Measurements from ENCODE around the gene TRIM14. TPM values are rescaled to one million over a fixed set of nuclear protein-coding genes. Genes with fewer than 3 reads are reported as not detected.
"Not testable (repeated sequence)": the region's sequence is repeated elsewhere in the genome, so short reads cannot be mapped to it uniquely, and the experiment has no call there.

The TRIM14 gene
- total and polyA plus RNA-seq, 7 donors: 0.13 to 2.5 (median 0.79) TPM

- Histone ChIP-seq H3K27ac (no peak overlapping the region), H3K9me3 (no peaks in the 10 kb centered on the region), H3K4me3 (no peak overlapping the region), H3K27me3 (ENCODE audit: insufficient read depth in 3 of 3, low read length in 2 of 3) (no peaks in the 10 kb centered on the region), H3K4me1 (no peaks in the 10 kb centered on the region), H3K36me3 (ENCODE audit: insufficient read depth in 1 of 2, low read depth in 1 of 2) (peaks cover 4 to 76% of the 10 kb centered on the region in 2 donors)
- intact Hi-C loops (cut with DNase I): no loop called here
- DNase-seq (no peak), ATAC-seq (peak; percentile 49 to 87 (median 64))
- WGBS, 3 donors: 72 to 76% (median 74%) methylated on average over 6 of the region's 6 CpGs
- TF ChIP-seq, protein P1, sequence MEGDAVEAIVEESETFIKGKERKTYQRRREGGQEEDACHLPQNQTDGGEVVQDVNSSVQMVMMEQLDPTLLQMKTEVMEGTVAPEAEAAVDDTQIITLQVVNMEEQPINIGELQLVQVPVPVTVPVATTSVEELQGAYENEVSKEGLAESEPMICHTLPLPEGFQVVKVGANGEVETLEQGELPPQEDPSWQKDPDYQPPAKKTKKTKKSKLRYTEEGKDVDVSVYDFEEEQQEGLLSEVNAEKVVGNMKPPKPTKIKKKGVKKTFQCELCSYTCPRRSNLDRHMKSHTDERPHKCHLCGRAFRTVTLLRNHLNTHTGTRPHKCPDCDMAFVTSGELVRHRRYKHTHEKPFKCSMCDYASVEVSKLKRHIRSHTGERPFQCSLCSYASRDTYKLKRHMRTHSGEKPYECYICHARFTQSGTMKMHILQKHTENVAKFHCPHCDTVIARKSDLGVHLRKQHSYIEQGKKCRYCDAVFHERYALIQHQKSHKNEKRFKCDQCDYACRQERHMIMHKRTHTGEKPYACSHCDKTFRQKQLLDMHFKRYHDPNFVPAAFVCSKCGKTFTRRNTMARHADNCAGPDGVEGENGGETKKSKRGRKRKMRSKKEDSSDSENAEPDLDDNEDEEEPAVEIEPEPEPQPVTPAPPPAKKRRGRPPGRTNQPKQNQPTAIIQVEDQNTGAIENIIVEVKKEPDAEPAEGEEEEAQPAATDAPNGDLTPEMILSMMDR (IDR thresholded peaks at IDR 0.05): no peak
Measured at GRCh38 chr9:98081477-98082219, 37.4 kb downstream of the TRIM14 start.

- Histone ChIP-seq H3K4me1 (no peaks in the 10 kb centered on the region), H3K36me3 (ENCODE audit: insufficient read depth in 1 of 2, low read depth in 1 of 2) (peaks cover 4 to 76% of the 10 kb centered on the region in 2 donors), H3K4me3 (no peak overlapping the region), H3K27me3 (ENCODE audit: insufficient read depth in 3 of 3, low read length in 2 of 3) (no peaks in the 10 kb centered on the region), H3K9me3 (no peaks in the 10 kb centered on the region), H3K27ac (no peak overlapping the region)
- intact Hi-C loops (cut with DNase I): no loop called here
- no peak for ATAC-seq
- no peak for DNase-seq
- TF ChIP-seq, protein P1 (IDR thresholded peaks at IDR 0.05): no peak
- 94 to 96% (median 95%) methylated on average over 12 of the region's 12 CpGs for WGBS, 3 donors
Measured at GRCh38 chr9:98080780-98081179, 38.2 kb downstream of the TRIM14 start.

DNA sequence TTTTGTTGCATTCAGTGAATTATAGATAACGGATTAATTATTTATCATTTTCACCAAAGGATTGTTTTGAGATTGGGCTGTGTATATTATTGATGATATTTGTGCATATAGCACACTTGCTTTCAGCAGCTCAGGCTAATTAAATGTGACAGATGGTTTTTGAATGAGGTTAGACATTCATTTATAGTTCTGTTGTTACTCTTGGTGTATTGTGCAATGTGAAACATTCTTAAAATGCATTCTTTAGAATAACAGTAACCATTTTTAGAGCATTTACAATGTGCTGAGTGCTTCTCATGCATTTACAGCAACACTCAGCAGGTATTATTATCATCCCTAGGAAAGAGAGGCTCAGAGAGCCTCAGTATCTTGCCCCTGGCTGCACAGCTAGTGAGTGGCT is 38.7 kb downstream of the TRIM14 start:
- intact Hi-C loops (cut with DNase I): no loop called here
- H3K27me3 ChIP-seq (ENCODE audit: insufficient read depth in 3 of 3, low read length in 2 of 3): no peaks in the 10 kb centered on the region
- no peak overlapping the region for H3K27ac ChIP-seq
- DNase-seq (no peak), ATAC-seq (no peak)
- no peaks in the 10 kb centered on the region for H3K9me3 ChIP-seq
- H3K4me3 ChIP-seq: no peak overlapping the region
- WGBS, 3 donors: 96 to 97% (median 96%) methylated on average over 1 of the region's 1 CpG
- TF ChIP-seq, protein P1 (IDR thresholded peaks at IDR 0.05): no peak
- peaks cover 4 to 76% of the 10 kb centered on the region in 2 donors for H3K36me3 ChIP-seq (ENCODE audit: insufficient read depth in 1 of 2, low read depth in 1 of 2)
- H3K4me1 ChIP-seq: no peaks in the 10 kb centered on the region

- Histone ChIP-seq H3K27me3 (ENCODE audit: insufficient read depth in 3 of 3, low read length in 2 of 3) (no peaks in the 10 kb centered on the region), H3K27ac (no peak overlapping the region), H3K4me1 (no peaks in the 10 kb centered on the region), H3K36me3 (ENCODE audit: insufficient read depth in 1 of 2, low read depth in 1 of 2) (peaks cover 4 to 65% of the 10 kb centered on the region in 2 donors), H3K4me3 (no peak overlapping the region), H3K9me3 (no peaks in the 10 kb centered on the region)
- ATAC-seq (no peak), DNase-seq (no peak)
- WGBS, 3 donors: 81 to 82% (median 81%) methylated on average over 5 of the region's 5 CpGs
- TF ChIP-seq, protein P1 (IDR thresholded peaks at IDR 0.05): no peak
- intact Hi-C loops (cut with DNase I): loop anchor here in 1 of 2 donors (10.0 kb wide), 2 partner anchors 56 to 186 kb away; no protein-coding TSS in a partner anchor
Measured at GRCh38 chr9:98078895-98079294, 40.1 kb downstream of the TRIM14 start.

DNA sequence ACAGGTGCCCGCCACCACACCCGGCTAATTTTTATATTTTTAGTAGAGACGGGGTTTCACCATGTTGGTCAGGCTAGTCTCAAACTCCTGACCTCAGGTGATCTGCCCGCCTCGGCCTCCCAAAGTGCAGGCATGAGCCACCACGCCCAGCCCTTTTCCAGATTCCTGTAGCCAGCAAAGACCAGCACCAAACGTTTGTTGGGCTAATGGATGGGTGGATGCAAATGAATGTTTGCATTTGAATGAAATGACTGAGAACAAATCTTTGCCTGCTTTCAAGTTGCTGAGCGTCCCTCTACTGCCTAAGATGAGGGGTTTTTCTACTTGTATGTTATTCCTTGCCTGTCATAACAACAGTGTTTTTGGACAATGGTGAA is 42.5 kb downstream of the TRIM14 start:
- not testable (repeated sequence) for H3K4me1 ChIP-seq; H3K27me3 ChIP-seq (ENCODE audit: insufficient read depth in 3 of 3, low read length in 2 of 3); ATAC-seq; H3K9me3 ChIP-seq; H3K27ac ChIP-seq; DNase-seq; H3K4me3 ChIP-seq
- peaks cover 0 to 43% of the 10 kb centered on the region in 2 donors for H3K36me3 ChIP-seq (ENCODE audit: insufficient read depth in 1 of 2, low read depth in 1 of 2)
- WGBS, 3 donors: 87 to 92% (median 90%) methylated on average over 8 of the region's 8 CpGs
- intact Hi-C loops (cut with DNase I): loop anchor here in 1 of 2 donors (10.0 kb wide), 2 partner anchors 58 to 188 kb away; no protein-coding TSS in a partner anchor

All from psoas muscle (tissue), 8 donors.